Endothelial cell of umbilical vein (primary cell): ENCODE data around the gene MEGF11.

Experiments
- CTCF ChIP-seq, 2 donors: IDR thresholded peaks; 1 replicate in 1 of 2; 2 replicates in 1 of 2; pipeline ENCODE4 v1.5.1; 2011; ENCODE audit warnings: low read length in 2 of 2, mild to moderate bottlenecking in 2 of 2, moderate library complexity in 2 of 2, control low read depth in 1 of 2, inconsistent platforms in 1 of 2, low read depth in 1 of 2; ENCODE audit not compliant: insufficient read depth in 1 of 2; ENCODE audit errors: extremely low read depth in 1 of 2
- FOS ChIP-seq: IDR thresholded peaks from 2 replicates; pipeline ENCODE4 v1.6.1; 2011; ENCODE audit warnings: mild to moderate bottlenecking, low read length, moderate library complexity, borderline replicate concordance; ENCODE audit not compliant: insufficient read depth
- JUN ChIP-seq: IDR thresholded peaks from 2 replicates; pipeline ENCODE4 v1.6.1; 2011; ENCODE audit warnings: borderline replicate concordance, low read depth; ENCODE audit not compliant: insufficient read length, insufficient read depth
- MAX ChIP-seq: IDR thresholded peaks from 2 replicates; pipeline ENCODE4 v1.6.1; 2011; ENCODE audit not compliant: insufficient read depth, insufficient read length
- MYC ChIP-seq: IDR thresholded peaks from one replicate; pipeline ENCODE4 v1.6.1; 2011; ENCODE audit warnings: mild to moderate bottlenecking, low read depth, low read length
- POLR2A ChIP-seq: IDR thresholded peaks from 2 replicates; pipeline ENCODE4 v1.6.1; 2012; ENCODE audit warnings: low read depth, mild to moderate bottlenecking, control low read depth, low read length
- POLR2AphosphoS5 ChIP-seq: IDR thresholded peaks from 2 replicates; pipeline ENCODE4 v1.6.1; 2012; ENCODE audit warnings: low read depth, mild to moderate bottlenecking, control low read depth, low read length, moderate library complexity; ENCODE audit not compliant: insufficient read depth

- TF ChIP-seq POLR2AphosphoS5: no peak
- no peak for TF ChIP-seq FOS
- TF ChIP-seq CTCF (IDR thresholded peaks at IDR 0.05; ENCODE audit: extremely low read depth in 1 of 2, insufficient read depth in 1 of 2, low read depth in 1 of 2, low read length in 2 of 2): no peak
- TF ChIP-seq MYC: no peak
- TF ChIP-seq POLR2A: no peak
- TF ChIP-seq JUN: no peak
- no peak for TF ChIP-seq MAX
Observed at GRCh38 chr15:66049353-66049752, 204.2 kb downstream of the MEGF11 start.
